T-helper 2 cell treated with Interferon-gamma antibody and Interleukin-4, amounts not matched to agents 5 μg/mL and 100 μg/mL, for 36 hours (primary cell): ENCODE measurements around the gene SRC.

Experiments used
- DNase-seq: peaks from one replicate; pipeline ENCODE4 v3.0.0; 2021; ENCODE audit warnings: low spot score
- H3K27ac Mint-ChIP-seq: one replicate; pipeline ENCODE4 v1.8.0; 2021; ENCODE audit warnings: mild to moderate bottlenecking, mixed read lengths
- H3K27me3 Mint-ChIP-seq: one replicate; pipeline ENCODE4 v1.8.0; 2021; ENCODE audit warnings: low read depth, mixed read lengths
- H3K36me3 Mint-ChIP-seq: one replicate; pipeline ENCODE4 v1.8.0; 2021; ENCODE audit warnings: low read depth, mixed read lengths
- H3K4me1 Mint-ChIP-seq: one replicate; pipeline ENCODE4 v1.8.0; 2021; ENCODE audit warnings: low read depth, mixed read lengths
- H3K4me3 Mint-ChIP-seq: one replicate; pipeline ENCODE4 v1.8.0; 2022; ENCODE audit warnings: mild to moderate bottlenecking, moderate library complexity, mixed read lengths
- H3K9me3 Mint-ChIP-seq: one replicate; pipeline ENCODE4 v1.8.0; 2021; ENCODE audit warnings: mixed read lengths

Gene SRC

DNA sequence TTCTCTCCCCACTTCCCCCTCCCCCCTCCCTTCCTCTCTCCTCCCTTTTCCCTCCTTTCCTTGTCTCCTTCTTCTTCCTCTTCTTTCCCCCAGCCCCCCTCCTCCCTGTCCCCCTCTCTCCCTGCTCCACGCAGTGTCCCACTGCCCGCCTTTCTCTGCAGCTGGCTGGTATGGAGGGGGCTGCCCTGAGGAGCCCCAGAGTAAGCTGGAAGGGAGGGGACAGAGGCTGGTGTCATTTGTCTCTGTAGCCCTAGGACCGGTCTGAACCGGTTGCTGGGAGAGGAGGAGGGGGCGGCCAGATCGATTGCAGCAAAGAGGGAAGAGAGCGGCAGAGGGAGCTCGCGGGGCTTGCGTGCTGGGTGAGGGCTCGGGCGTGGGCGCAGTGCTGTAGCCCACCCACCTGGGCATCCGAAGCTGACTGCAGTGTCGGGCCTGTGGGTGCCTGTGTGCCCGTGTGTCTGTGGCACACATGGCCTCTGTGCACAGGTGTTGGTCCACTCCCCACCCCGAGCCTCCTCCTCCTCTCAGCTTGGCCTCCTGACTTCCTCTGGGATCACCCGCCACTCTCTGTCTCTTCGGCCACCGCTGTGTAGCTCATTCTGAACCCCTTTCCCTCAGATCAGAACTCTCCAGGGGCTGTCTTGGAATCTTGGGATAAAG is 50.6 kb downstream of the SRC start:
- Mint-ChIP-seq H3K36me3 (no peaks in the 10 kb centered on the region), H3K4me1 (no peaks in the 10 kb centered on the region), H3K9me3 (no peaks in the 10 kb centered on the region), H3K27ac (no peak overlapping the region), H3K4me3 (no peak overlapping the region), H3K27me3 (no peaks in the 10 kb centered on the region)
- DNase-seq, result no peak

DNA sequence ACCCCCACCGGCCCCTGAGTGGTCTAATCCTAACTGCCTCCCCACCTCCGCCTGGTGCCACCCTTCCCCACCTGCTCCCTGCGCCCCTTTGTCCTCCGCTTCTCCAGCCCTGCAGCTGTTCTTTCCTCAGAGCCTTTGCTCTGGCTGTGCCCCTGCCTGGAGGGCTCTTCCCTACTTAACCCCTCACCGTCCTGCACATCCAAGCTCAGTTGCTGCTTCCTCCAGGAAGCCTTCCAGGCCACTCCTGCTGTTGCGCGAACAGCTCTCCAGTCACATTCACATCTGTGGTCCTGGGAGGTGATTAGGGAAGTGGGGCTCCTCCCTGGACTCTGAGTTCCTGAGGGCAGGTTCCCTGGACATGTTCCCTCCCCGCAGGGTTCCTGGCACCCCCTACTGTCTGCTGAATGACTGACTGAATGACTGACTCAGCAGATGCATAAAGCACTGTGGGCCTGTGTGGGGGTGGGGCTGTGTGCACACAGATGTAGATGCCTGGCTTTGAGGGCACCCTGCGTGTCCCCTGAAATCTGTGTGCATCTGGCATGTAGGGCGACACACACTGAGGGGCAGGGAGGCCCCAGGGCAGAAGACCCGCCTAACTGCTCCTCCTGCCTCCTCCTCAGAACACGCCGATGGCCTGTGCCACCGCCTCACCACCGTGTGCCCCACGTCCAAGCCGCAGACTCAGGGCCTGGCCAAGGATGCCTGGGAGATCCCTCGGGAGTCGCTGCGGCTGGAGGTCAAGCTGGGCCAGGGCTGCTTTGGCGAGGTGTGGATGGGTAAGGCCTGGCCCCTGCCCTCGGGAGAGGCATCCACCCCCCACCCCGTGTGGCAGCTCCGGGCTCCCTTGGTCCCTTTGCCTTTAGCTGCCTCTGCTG is 51.4 kb downstream of the SRC start:
- H3K36me3 Mint-ChIP-seq, result no peaks in the 10 kb centered on the region
- H3K27me3 Mint-ChIP-seq, result no peaks in the 10 kb centered on the region
- H3K9me3 Mint-ChIP-seq, result no peaks in the 10 kb centered on the region
- no peak overlapping the region for H3K4me3 Mint-ChIP-seq
- no peak overlapping the region for H3K27ac Mint-ChIP-seq
- no peak for DNase-seq
- H3K4me1 Mint-ChIP-seq, result no peaks in the 10 kb centered on the region

DNA sequence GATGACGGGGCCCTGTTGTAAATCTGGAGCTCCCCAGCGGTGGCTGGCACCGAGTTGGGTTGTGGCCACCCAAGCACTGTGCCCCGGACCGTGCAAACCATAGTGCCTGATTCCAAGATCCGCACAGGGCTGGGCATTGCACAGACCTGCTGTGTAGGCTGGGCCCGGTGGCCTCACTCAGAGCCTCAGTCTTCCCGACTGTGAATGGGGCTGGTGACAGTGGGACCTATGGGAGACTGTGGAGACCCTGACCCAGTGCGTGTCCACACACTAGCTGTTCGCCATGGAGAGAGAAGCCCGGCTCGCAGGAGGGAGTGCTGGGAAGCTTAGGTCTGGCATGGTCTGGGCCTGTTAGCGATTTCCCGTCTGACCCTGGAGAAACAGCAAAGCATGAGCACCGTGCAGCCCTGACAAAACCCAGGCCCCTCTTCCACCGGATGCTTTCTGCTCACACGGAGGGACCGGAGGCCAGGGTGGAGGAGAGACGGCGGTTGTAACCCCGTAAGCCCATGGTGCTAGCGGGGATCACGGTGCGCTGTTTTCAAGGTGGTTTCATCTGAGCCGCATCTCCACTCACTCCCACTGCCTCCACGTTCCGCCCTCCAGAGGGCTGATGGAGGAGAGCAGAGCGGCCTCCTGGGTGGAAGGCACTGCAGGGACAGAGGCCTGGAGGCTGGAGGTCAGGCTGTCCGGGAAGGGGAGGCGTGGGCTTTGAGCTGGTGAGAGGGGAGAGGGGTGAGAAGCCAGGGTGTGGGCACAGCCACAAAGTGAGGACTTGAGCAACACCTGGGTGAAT is 52.2 kb downstream of the SRC start:
- Mint-ChIP-seq H3K36me3 (no peaks in the 10 kb centered on the region), H3K4me1 (no peaks in the 10 kb centered on the region), H3K27me3 (no peaks in the 10 kb centered on the region), H3K4me3 (no peak overlapping the region), H3K27ac (no peak overlapping the region), H3K9me3 (no peaks in the 10 kb centered on the region)
- DNase-seq, result no peak

DNA sequence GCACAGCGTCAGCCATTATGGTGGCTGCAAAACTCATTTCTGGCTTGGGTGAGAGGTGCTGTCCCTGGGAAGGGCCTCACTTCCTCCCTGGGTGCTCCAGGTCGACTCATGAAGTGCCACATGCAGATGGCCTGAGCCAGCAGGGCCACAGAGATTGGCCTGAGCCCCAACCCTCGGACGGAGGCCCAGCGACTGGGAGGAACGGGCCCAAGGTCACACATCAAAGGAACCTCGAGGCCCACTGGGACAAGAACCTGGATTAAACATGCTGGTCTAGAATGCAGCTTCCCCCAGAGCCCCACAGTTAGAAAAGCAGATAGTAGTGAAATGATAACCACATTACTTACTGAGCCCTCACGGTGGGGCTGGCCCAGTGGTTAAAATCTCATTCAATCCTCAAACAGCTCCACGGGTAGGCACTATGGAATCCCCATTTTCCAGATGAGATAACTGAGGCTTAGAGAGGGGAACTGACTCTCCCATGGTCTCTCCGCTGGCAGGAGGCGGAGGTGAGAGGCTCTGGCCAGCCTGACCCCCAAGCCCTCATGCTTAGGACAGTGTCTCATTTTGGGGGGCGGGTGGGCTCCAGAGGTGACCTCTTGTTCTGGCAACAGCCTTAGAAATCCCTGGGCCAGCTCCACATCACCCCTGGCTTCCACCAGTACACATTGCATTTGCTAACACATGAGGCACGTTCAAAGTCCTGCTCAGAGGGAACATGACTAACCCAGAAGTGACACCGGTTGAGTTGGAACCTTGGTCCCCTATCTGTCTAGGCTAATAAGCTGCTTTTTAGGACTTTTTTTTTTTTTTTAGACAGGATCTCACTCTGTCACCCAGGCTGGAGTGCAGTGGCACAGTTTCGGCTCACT is 53.0 kb downstream of the SRC start:
- H3K27me3 Mint-ChIP-seq, result no peaks in the 10 kb centered on the region
- H3K27ac Mint-ChIP-seq, result no peak overlapping the region
- H3K36me3 Mint-ChIP-seq, result no peaks in the 10 kb centered on the region
- no peak overlapping the region for H3K4me3 Mint-ChIP-seq
- no peaks in the 10 kb centered on the region for H3K9me3 Mint-ChIP-seq
- no peak for DNase-seq
- H3K4me1 Mint-ChIP-seq, result no peaks in the 10 kb centered on the region

DNA sequence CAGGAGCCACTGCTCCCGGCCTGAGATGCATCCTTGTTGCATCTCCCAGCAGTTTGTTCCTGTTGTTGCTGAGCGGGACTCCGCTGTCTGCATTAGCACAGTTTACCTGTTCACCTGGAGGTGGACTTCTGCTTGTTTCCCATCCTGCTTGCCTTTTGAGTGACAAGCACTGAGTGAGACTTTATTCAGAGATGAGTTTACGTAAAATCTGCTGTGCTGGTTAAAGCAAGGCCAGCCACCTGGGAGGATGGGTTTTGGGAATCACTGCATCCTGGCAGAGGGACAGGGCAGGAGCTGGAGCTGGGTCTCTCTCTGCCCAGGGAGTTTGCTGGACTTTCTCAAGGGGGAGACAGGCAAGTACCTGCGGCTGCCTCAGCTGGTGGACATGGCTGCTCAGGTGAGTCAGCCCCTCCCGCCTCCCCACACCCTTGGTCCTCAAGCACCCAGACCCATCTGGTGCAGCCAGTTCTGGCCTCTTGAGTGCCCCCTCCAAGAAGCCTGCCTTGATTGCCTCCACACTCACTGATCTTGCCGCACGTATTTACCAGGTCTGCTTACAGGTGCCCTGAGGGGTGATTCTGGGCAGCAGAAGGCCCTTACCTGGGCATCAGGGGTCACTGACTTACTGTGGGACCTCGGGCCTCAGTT is 55.5 kb downstream of the SRC start:
- H3K4me1 Mint-ChIP-seq, result peaks cover 4% of the 10 kb centered on the region
- no peak for DNase-seq
- H3K36me3 Mint-ChIP-seq, result no peaks in the 10 kb centered on the region
- no peak overlapping the region for H3K27ac Mint-ChIP-seq
- no peaks in the 10 kb centered on the region for H3K9me3 Mint-ChIP-seq
- no peak overlapping the region for H3K4me3 Mint-ChIP-seq
- peaks cover 7% of the 10 kb centered on the region for H3K27me3 Mint-ChIP-seq

DNA sequence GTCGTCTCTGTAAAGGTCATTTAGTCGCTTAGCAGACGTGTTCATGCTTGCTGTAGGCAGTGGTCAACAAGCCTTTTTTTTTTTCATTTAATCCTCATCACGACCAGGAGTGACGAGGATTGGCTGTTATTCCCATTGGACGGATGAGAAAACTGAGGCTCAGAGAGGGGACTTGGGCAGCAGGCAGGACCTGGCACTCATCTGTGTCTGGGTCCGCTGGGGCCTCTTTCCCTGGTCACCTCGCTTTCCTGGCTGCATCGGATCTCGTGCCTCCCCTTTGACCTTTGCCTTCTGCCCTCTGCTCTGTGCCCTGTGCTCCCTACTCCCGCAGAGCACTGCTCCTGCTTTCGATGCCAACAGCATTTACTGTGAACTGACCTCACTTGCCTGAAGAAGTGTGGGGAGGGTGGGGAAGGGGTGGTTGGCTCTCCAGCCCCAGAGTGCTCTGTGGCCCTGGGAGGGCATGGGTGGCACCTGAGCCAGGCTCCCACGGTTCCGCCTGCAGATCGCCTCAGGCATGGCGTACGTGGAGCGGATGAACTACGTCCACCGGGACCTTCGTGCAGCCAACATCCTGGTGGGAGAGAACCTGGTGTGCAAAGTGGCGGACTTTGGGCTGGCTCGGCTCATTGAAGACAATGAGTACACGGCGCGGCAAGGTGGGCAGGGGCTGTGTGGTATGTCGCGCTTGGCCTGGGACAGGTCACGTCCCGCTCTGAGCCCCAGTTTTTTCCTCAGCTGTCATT is 56.2 kb downstream of the SRC start:
- peaks cover 4% of the 10 kb centered on the region for H3K4me1 Mint-ChIP-seq
- no peaks in the 10 kb centered on the region for H3K9me3 Mint-ChIP-seq
- no peak overlapping the region for H3K27ac Mint-ChIP-seq
- no peak overlapping the region for H3K4me3 Mint-ChIP-seq
- no peaks in the 10 kb centered on the region for H3K36me3 Mint-ChIP-seq
- H3K27me3 Mint-ChIP-seq, result peaks cover 7% of the 10 kb centered on the region
- DNase-seq, result no peak

DNA sequence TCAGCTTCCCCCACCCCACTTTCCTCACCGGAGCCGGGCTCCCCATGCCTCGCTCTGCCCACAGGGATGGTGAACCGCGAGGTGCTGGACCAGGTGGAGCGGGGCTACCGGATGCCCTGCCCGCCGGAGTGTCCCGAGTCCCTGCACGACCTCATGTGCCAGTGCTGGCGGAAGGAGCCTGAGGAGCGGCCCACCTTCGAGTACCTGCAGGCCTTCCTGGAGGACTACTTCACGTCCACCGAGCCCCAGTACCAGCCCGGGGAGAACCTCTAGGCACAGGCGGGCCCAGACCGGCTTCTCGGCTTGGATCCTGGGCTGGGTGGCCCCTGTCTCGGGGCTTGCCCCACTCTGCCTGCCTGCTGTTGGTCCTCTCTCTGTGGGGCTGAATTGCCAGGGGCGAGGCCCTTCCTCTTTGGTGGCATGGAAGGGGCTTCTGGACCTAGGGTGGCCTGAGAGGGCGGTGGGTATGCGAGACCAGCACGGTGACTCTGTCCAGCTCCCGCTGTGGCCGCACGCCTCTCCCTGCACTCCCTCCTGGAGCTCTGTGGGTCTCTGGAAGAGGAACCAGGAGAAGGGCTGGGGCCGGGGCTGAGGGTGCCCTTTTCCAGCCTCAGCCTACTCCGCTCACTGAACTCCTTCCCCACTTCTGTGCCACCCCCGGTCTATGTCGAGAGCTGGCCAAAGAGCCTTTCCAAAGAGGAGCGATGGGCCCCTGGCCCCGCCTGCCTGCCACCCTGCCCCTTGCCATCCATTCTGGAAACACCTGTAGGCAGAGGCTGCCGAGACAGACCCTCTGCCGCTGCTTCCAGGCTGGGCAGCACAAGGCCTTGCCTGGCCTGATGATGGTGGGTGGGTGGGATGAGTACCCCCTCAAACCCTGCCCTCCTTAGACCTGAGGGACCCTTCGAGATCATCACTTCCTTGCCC is 57.4 kb downstream of the SRC start:
- DNase-seq, result no peak
- H3K9me3 Mint-ChIP-seq, result no peaks in the 10 kb centered on the region
- no peaks in the 10 kb centered on the region for H3K36me3 Mint-ChIP-seq
- peaks cover 8% of the 10 kb centered on the region for H3K4me1 Mint-ChIP-seq
- peaks cover 19% of the 10 kb centered on the region for H3K27me3 Mint-ChIP-seq
- H3K4me3 Mint-ChIP-seq, result no peak overlapping the region
- H3K27ac Mint-ChIP-seq, result no peak overlapping the region

DNA sequence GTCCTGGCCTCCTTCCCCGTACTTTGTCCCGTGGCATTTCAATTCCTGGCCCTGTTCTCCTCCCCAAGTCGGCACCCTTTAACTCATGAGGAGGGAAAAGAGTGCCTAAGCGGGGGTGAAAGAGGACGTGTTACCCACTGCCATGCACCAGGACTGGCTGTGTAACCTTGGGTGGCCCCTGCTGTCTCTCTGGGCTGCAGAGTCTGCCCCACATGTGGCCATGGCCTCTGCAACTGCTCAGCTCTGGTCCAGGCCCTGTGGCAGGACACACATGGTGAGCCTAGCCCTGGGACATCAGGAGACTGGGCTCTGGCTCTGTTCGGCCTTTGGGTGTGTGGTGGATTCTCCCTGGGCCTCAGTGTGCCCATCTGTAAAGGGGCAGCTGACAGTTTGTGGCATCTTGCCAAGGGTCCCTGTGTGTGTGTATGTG is 58.5 kb downstream of the SRC start:
- DNase-seq, result no peak
- H3K27ac Mint-ChIP-seq, result no peak overlapping the region
- peaks cover 8% of the 10 kb centered on the region for H3K4me1 Mint-ChIP-seq
- H3K4me3 Mint-ChIP-seq, result no peak overlapping the region
- H3K27me3 Mint-ChIP-seq, result peaks cover 27% of the 10 kb centered on the region
- H3K36me3 Mint-ChIP-seq, result no peaks in the 10 kb centered on the region
- no peaks in the 10 kb centered on the region for H3K9me3 Mint-ChIP-seq

DNA sequence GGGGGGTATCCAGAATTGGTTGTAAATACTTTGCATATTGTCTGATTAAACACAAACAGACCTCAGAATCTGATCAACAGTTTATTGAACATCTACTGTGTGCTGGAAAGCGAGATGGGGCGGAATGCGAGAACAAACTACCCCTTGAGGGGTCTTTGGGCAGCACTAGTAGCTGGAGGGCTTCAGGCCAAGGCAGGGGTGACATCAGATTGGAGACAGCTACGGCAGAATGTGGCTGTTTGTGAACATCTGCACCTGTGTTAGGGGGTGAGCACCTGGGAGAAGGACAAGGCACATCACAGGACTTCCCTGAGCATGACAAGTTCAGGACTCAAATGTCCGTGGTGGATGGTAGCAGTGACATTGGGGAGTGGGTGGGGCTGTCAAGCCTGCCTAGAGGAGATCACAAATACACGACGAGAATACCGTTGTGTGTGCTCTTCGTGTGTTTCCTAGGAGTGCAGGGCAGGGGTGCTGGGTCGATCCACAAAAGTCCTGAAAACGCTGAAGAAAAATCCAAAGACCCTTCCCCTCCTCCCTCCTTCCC is 59.5 kb downstream of the SRC start:
- Mint-ChIP-seq H3K4me1 (peaks cover 8% of the 10 kb centered on the region), H3K27me3 (peaks cover 28% of the 10 kb centered on the region), H3K36me3 (no peaks in the 10 kb centered on the region), H3K9me3 (no peaks in the 10 kb centered on the region), H3K27ac (no peak overlapping the region), H3K4me3 (peak overlapping the region; percentile 56)
- no peak for DNase-seq

DNA sequence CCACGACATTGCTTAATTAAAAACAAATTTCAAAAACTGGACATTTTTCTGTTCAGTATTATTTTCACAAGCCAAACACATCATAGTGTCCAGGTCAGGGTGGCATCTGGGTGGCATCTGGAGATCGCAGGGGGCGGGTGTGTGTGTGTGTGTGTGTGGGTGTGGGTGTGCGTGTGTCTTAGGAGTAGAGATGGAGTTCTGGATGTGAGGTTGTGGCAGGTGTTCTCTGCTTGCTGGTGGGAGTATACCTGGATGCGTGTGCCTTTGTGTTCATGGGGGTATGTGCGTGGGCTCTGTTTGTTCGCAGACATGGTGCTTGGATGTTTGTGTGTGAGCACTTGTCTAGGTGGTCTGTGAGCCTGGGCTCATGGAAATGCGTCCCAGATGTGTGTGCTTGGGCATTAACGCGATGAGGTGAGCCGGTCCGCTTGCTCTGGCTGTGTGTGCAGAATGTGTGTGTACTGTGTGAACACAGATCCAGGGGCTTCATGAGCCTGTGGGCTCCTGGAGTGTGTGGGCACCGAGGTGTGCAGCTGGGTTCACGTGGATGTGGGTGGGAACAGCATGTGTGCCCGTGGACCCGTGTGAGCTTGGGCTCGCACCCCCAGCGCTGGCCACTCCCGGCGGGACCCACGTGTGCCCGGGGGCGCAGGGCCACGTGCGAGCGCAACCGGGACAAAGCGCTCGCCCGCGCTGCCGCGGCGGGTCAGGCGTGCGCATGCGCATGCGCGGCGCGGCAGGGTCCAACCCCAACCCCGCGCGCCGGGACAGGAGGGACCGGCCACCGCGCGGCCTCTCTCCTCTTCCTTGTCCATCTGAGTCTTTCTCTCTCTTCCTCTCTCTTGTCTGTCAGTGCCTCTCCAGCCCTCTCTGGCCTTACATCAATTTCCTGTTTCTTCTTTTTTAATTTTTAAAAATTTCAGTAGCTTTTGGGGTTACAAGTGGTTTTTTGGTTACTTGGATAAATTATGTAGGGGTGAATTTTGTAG is 60.4 kb downstream of the SRC start:
- Mint-ChIP-seq H3K9me3 (no peaks in the 10 kb centered on the region), H3K4me3 (peak overlapping the region; percentile 66), H3K27ac (peak overlapping the region; percentile 36), H3K4me1 (peaks cover 8% of the 10 kb centered on the region), H3K36me3 (no peaks in the 10 kb centered on the region), H3K27me3 (peaks cover 28% of the 10 kb centered on the region)
- DNase-seq, result peak; percentile 49
